Fibroblast of lung (primary cell): Measurements from ENCODE around the gene ARX. TPM values are rescaled to one million over a fixed set of nuclear protein-coding genes. Genes with fewer than 3 reads are reported as not detected.

Source experiments
- DNase-seq, 2 donors: peaks; one replicate each; pipeline versions ENCODE4 v3.0.0 to v3.0.0-alpha.2; 2010; ENCODE audit warnings: low read depth in 2 of 2
- H2AFZ ChIP-seq: 2 replicates; pipeline ENCODE4 v1.5.1; 2012; ENCODE audit warnings: low read length, control low read depth, inconsistent platforms
- H3K27ac ChIP-seq: 2 replicates; pipeline ENCODE4 v1.5.1; 2011; ENCODE audit warnings: low read length, control low read depth; ENCODE audit not compliant: insufficient read depth
- H3K27me3 ChIP-seq: 2 replicates; pipeline ENCODE4 v1.5.1; 2011; ENCODE audit warnings: mild to moderate bottlenecking, low read length; ENCODE audit not compliant: control insufficient read depth, insufficient read depth
- H3K36me3 ChIP-seq: 2 replicates; pipeline ENCODE4 v1.5.1; 2011; ENCODE audit warnings: low read length; ENCODE audit not compliant: control insufficient read depth, insufficient read depth
- H3K4me1 ChIP-seq: 2 replicates; pipeline ENCODE4 v1.5.1; 2011; ENCODE audit warnings: low read length; ENCODE audit not compliant: control insufficient read depth, insufficient read depth; ENCODE audit errors: extremely low read depth
- H3K4me2 ChIP-seq: 2 replicates; pipeline ENCODE4 v1.5.1; 2011; ENCODE audit warnings: low read length, control low read depth; ENCODE audit not compliant: insufficient read depth; ENCODE audit errors: extremely low read depth
- H3K4me3 ChIP-seq, 4 experiments: fragments of 200-600 bp in 1 of 4; sonication (generic) in 1 of 4; replicated peaks in 1 of 4; 2 replicates each; pipeline ENCODE4 v1.5.1; 2011 to 2016; ENCODE audit warnings: low read length in 4 of 4, low read depth in 3 of 4, mild to moderate bottlenecking in 3 of 4, control low read depth in 2 of 4, inconsistent platforms in 1 of 4, mixed read lengths in 1 of 4; ENCODE audit not compliant: insufficient read depth in 1 of 4; ENCODE audit errors: control extremely low read depth in 1 of 4
- H3K79me2 ChIP-seq: 2 replicates; pipeline ENCODE4 v1.5.1; 2012; ENCODE audit warnings: mild to moderate bottlenecking, low read length, inconsistent platforms; ENCODE audit not compliant: control insufficient read depth, insufficient read depth
- H3K9ac ChIP-seq: 2 replicates; pipeline ENCODE4 v1.5.1; 2011; ENCODE audit warnings: mild to moderate bottlenecking, low read length, control low read depth; ENCODE audit not compliant: insufficient read depth
- H3K9me3 ChIP-seq: 2 replicates; pipeline ENCODE4 v1.5.1; 2012; ENCODE audit warnings: low read depth, low read length; ENCODE audit not compliant: control insufficient read depth, insufficient read depth
- H4K20me1 ChIP-seq: 2 replicates; pipeline ENCODE4 v1.5.1; 2011; ENCODE audit warnings: low read length; ENCODE audit not compliant: control insufficient read depth, insufficient read depth; ENCODE audit errors: extremely low read depth
- CTCF ChIP-seq, 2 donors: IDR thresholded peaks in 1 of 2; conservative IDR thresholded peaks in 1 of 2; 1 replicate in 1 of 2; 2 replicates in 1 of 2; pipeline ENCODE4 v1.5.1; 2011 to 2012; ENCODE audit warnings: low read length in 2 of 2, control low read depth in 1 of 2, inconsistent platforms in 1 of 2, low read depth in 1 of 2, mild to moderate bottlenecking in 1 of 2
- EZH2 ChIP-seq: IDR thresholded peaks from 2 replicates; pipeline ENCODE4 v1.5.1; 2012; ENCODE audit warnings: low read length, control low read depth, mild to moderate bottlenecking; ENCODE audit errors: missing control alignments
- polyA plus RNA-seq, 2 donors: library from polyadenylated mRNA; depleted of rRNA in 1 of 2; stranded (reverse) in 1 of 2; unstranded in 1 of 2; fragments of >200 nt; gene quantifications; 2 replicates each; pipeline ENCODE4 v1.2.1, GENCODE V29; 2011 to 2012; ENCODE audit warnings: missing spikeins in 1 of 2
- total RNA-seq: library from RNA; depleted of rRNA; stranded (reverse); fragments of >200 nt; gene quantifications from 2 replicates; pipeline ENCODE4 v1.2.1, GENCODE V29; 2014

ARX gene
- total and polyA plus RNA-seq, 2 donors (not counting 1 experiment from before 2014, with no cell fraction given), result not detected

GRCh38 chrX:25016938-25017598 lies 1.3 kb upstream of the ARX start:
- no peaks in the 10 kb centered on the region for H3K79me2 ChIP-seq
- H3K36me3 ChIP-seq, result no peaks in the 10 kb centered on the region
- no peaks in the 10 kb centered on the region for H3K4me1 ChIP-seq
- H2AFZ ChIP-seq, result no peak overlapping the region
- TF ChIP-seq EZH2, result no peak
- TF ChIP-seq CTCF (conservative IDR thresholded peaks at IDR 0.05 in 1 of 2, IDR thresholded peaks at IDR 0.05 in 1 of 2; ENCODE audit: low read depth in 1 of 2, low read length in 2 of 2), result no peak
- no peaks in the 10 kb centered on the region for H4K20me1 ChIP-seq
- no peak overlapping the region for H3K27ac ChIP-seq
- H3K4me3 ChIP-seq, result no peak overlapping the region
- H3K4me2 ChIP-seq, result no peak overlapping the region
- H3K27me3 ChIP-seq, result peaks cover 60% of the 10 kb centered on the region
- H3K9ac ChIP-seq, result no peak overlapping the region
- no peak for DNase-seq
- H3K9me3 ChIP-seq, result no peaks in the 10 kb centered on the region

GRCh38 chrX:25016361-25016671 lies 551 bp upstream of the ARX start:
- peaks cover 63% of the 10 kb centered on the region for H3K27me3 ChIP-seq
- no peaks in the 10 kb centered on the region for H3K4me1 ChIP-seq

GRCh38 chrX:25014366-25014838 lies 1.4 kb downstream of the ARX start:
- Histone ChIP-seq H3K9ac (no peak overlapping the region), H3K27ac (no peak overlapping the region), H3K9me3 (no peaks in the 10 kb centered on the region), H2AFZ (no peak overlapping the region), H3K4me1 (no peaks in the 10 kb centered on the region), H3K4me3 (no peak overlapping the region), H3K27me3 (peaks cover 59% of the 10 kb centered on the region), H4K20me1 (no peaks in the 10 kb centered on the region), H3K4me2 (no peak overlapping the region), H3K36me3 (no peaks in the 10 kb centered on the region), H3K79me2 (no peaks in the 10 kb centered on the region)
- no peak for DNase-seq
- TF ChIP-seq EZH2 (peak; percentile 2), CTCF (conservative IDR thresholded peaks at IDR 0.05 in 1 of 2, IDR thresholded peaks at IDR 0.05 in 1 of 2; ENCODE audit: low read depth in 1 of 2, low read length in 2 of 2) (no peak)

More at GRCh38 chrX:25016361-25016671, 551 bp upstream of the ARX start:
- H3K9ac ChIP-seq, result no peak overlapping the region
- no peaks in the 10 kb centered on the region for H3K9me3 ChIP-seq
- DNase-seq, result no peak
- H3K36me3 ChIP-seq, result no peaks in the 10 kb centered on the region
- H3K4me2 ChIP-seq, result no peak overlapping the region
- no peak overlapping the region for H2AFZ ChIP-seq
- H3K4me3 ChIP-seq, result no peak overlapping the region
- H4K20me1 ChIP-seq, result no peaks in the 10 kb centered on the region
- no peak overlapping the region for H3K27ac ChIP-seq
- TF ChIP-seq CTCF (conservative IDR thresholded peaks at IDR 0.05 in 1 of 2, IDR thresholded peaks at IDR 0.05 in 1 of 2; ENCODE audit: low read depth in 1 of 2, low read length in 2 of 2), result no peak
- TF ChIP-seq EZH2, result no peak
- no peaks in the 10 kb centered on the region for H3K79me2 ChIP-seq
